Measurements from ENCODE around the gene MPP3. TPM values are rescaled to one million over a fixed set of nuclear protein-coding genes. Genes with fewer than 3 reads are reported as not detected.

MPP3 gene
- total RNA-seq, 4 donors from 2014 or later: 19.2 to 31.5 (median 22.1) TPM

DNA sequence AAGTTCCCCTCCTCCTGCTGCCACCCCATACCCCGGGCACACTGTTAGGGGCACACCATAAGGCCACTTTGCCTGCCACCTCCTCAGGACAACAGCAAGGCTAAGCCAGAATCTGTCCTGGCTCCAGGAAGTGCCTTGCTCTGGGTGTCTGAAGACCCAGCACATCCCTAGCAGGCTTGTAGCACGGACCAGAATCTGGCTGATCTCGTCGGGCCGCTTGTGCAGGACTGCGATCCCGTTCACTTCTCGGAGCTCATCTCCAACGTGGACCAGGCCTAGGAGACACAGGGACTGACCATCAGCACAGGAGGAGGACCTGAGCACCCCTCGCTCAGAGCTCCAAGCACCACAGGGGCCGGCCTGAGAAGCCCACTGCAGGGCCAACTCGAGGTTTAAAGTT, 7.4 kb downstream of the MPP3 start:
- 85 to 94% methylated on average over 12 of the region's 12 CpGs for WGBS, 2 donors
- no peaks in the 10 kb centered on the region for H3K27me3 ChIP-seq
- no peaks in the 10 kb centered on the region for H3K4me1 ChIP-seq
- H3K27ac ChIP-seq: no peak overlapping the region
- H3K36me3 ChIP-seq: peaks cover 0 to 66% (median 0%) of the 10 kb centered on the region in 3 donors
- TF ChIP-seq EP300 (IDR thresholded peaks at IDR 0.05): no peak
- TF ChIP-seq POLR2A (IDR thresholded peaks at IDR 0.05): no peak
- TF ChIP-seq, protein P1, sequence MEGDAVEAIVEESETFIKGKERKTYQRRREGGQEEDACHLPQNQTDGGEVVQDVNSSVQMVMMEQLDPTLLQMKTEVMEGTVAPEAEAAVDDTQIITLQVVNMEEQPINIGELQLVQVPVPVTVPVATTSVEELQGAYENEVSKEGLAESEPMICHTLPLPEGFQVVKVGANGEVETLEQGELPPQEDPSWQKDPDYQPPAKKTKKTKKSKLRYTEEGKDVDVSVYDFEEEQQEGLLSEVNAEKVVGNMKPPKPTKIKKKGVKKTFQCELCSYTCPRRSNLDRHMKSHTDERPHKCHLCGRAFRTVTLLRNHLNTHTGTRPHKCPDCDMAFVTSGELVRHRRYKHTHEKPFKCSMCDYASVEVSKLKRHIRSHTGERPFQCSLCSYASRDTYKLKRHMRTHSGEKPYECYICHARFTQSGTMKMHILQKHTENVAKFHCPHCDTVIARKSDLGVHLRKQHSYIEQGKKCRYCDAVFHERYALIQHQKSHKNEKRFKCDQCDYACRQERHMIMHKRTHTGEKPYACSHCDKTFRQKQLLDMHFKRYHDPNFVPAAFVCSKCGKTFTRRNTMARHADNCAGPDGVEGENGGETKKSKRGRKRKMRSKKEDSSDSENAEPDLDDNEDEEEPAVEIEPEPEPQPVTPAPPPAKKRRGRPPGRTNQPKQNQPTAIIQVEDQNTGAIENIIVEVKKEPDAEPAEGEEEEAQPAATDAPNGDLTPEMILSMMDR (IDR thresholded peaks at IDR 0.05): no peak
- no peak overlapping the region for H3K4me3 ChIP-seq
- DNase-seq (ENCODE audit: low spot score in 2 of 2): no peak
- no peaks in the 10 kb centered on the region for H3K9me3 ChIP-seq

DNA sequence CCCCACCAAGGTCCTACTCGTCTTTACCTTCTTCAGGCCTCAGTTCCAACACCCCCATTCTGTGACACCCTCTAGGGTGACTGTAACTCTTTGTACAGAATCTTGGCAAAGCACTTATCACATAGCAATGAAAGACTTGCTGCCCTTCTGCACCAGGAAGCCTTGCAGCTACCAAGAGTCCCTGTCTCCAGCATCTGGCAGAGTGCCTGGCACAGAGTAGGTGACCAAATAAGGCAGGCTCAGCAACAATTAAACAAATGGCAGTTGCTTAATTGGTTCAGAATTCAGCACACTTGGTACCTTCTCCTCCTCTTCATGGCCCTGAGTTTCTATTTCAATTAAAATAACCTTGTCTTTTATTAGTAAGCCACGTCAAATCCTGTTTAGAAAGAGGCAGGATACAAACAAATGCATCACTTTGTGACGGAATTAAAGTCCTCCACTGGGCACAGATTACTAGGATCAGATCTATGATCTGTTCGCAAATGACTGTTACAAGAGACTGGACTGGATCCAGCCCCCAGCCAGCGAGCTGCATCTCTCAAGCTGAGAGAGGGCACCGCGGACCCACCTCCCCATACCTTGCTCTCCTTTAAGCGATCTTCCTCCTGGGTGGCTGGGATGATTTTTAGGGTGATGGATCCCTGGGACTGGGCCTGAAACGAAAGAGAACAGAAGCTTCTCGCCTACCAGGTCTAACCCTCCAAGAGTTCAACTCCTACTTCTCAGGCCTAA, 9.4 kb downstream of the MPP3 start:
- no peak for DNase-seq (ENCODE audit: low spot score in 2 of 2)
- H3K4me3 ChIP-seq: no peak overlapping the region
- 83 to 84% methylated on average over 10 of the region's 10 CpGs for WGBS, 2 donors
- peaks cover 0 to 53% (median 0%) of the 10 kb centered on the region in 3 donors for H3K36me3 ChIP-seq
- peak overlapping the region in 1 of 4 donors; percentile 34 for H3K27ac ChIP-seq
- TF ChIP-seq, protein P1 (IDR thresholded peaks at IDR 0.05): no peak
- TF ChIP-seq EP300 (IDR thresholded peaks at IDR 0.05): no peak
- no peak for TF ChIP-seq POLR2A (IDR thresholded peaks at IDR 0.05)
- H3K27me3 ChIP-seq: no peaks in the 10 kb centered on the region
- no peaks in the 10 kb centered on the region for H3K4me1 ChIP-seq
- no peaks in the 10 kb centered on the region for H3K9me3 ChIP-seq

DNA sequence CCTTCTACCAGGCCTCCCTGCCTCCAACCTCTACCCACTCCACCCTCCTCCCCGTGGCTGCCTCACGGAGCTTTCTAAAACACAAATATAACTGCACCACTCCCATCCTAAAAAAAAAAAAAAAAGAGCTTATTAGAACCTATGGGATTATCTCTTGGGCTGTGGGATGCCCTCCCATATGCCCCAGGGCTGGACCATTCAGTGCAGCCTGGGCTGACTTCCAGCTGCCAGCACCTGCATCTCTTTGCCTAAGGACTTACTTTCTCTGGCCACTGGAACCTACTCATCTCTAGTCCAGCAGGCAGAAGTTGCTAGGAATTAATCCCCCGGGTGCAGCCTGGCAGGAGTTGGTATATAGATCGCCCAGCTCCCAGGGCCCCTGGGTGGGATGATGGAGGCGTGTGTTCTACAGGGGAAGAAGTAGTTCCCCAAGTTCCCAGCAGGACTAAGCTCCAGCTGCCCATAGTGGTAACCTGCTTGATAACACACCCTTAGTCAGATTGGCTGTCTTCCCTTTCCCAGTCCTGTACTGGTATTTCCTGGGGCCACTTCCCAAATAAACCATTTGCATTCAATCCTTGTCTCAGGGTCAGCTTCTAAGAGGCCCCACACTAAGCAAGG, 10.3 kb downstream of the MPP3 start:
- no peak for DNase-seq (ENCODE audit: low spot score in 2 of 2)

DNA sequence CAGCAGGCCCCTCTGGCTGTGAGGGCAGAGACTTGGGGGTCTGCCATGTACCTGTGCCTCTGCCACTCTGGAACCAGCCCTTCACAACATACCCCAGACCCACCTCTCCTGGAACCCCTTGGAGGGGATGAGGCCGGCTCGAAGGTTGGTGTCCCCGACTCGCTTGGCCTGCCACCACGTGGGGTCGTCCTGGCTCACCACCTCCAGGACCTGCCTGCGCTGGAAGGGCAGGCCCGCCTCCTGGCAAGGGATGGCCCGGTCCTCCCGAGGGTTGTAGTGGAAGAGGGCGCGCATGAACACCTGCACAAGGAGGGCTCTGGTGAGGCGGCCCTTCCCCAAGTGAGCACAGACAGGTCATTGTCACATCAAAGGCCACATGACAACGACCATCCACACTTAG, 12.2 kb downstream of the MPP3 start:
- no peaks in the 10 kb centered on the region for H3K9me3 ChIP-seq
- H3K27me3 ChIP-seq: no peaks in the 10 kb centered on the region
- no peaks in the 10 kb centered on the region for H3K4me1 ChIP-seq
- H3K27ac ChIP-seq: no peak overlapping the region
- DNase-seq (ENCODE audit: low spot score in 2 of 2): no peak
- TF ChIP-seq, protein P1 (IDR thresholded peaks at IDR 0.05): no peak
- TF ChIP-seq EP300 (IDR thresholded peaks at IDR 0.05) (no peak), POLR2A (IDR thresholded peaks at IDR 0.05) (no peak)
- H3K4me3 ChIP-seq: no peak overlapping the region
- WGBS, 2 donors: 91 to 93% methylated on average over 11 to 13 of the region's 14 CpGs
- peaks cover 0 to 60% (median 0%) of the 10 kb centered on the region in 3 donors for H3K36me3 ChIP-seq

More for the DNA sequence above, 10.3 kb downstream of the MPP3 start:
- 88 to 92% methylated on average over 5 of the region's 5 CpGs for WGBS, 2 donors
- no peaks in the 10 kb centered on the region for H3K4me1 ChIP-seq
- H3K36me3 ChIP-seq: peaks cover 0 to 51% (median 0%) of the 10 kb centered on the region in 3 donors
- TF ChIP-seq POLR2A (IDR thresholded peaks at IDR 0.05): no peak
- TF ChIP-seq, protein P1 (IDR thresholded peaks at IDR 0.05): no peak
- TF ChIP-seq EP300 (IDR thresholded peaks at IDR 0.05): no peak
- no peaks in the 10 kb centered on the region for H3K9me3 ChIP-seq
- H3K27me3 ChIP-seq: no peaks in the 10 kb centered on the region
- no peak overlapping the region for H3K4me3 ChIP-seq
- no peak overlapping the region for H3K27ac ChIP-seq

DNA sequence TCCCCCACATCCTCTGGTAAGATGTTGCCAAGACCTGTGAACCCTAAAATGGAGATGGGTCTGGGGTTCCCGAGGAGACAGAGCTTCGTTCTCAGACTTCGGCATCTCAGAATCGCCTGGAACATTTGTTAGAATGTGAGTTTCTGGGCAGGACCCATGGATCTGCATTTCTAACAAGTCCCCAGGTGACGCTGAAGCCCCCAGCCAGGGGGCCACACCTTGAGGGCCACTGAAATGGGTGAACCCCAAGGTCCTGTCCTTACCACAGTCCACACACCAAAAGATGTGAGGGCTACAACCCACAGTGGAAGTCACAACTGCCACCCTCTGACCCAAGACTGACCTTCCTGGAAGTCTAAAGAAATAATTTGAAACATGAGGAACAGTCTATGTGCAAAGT, 14.0 kb downstream of the MPP3 start:
- H3K4me1 ChIP-seq: no peaks in the 10 kb centered on the region
- peaks cover 0 to 49% (median 0%) of the 10 kb centered on the region in 3 donors for H3K36me3 ChIP-seq
- H3K27me3 ChIP-seq: no peaks in the 10 kb centered on the region
- H3K4me3 ChIP-seq: no peak overlapping the region
- TF ChIP-seq EP300 (IDR thresholded peaks at IDR 0.05): no peak
- no peak for TF ChIP-seq POLR2A (IDR thresholded peaks at IDR 0.05)
- TF ChIP-seq, protein P1 (IDR thresholded peaks at IDR 0.05): no peak
- 89 to 94% methylated on average over 5 of the region's 5 CpGs for WGBS, 2 donors
- no peaks in the 10 kb centered on the region for H3K9me3 ChIP-seq
- no peak overlapping the region for H3K27ac ChIP-seq
- DNase-seq (ENCODE audit: low spot score in 2 of 2): no peak

All from tibial nerve (tissue), 4 donors.